ENCODE results near the gene ALDH1A3.
"Not testable (repeated sequence)": the region's sequence is repeated elsewhere in the genome, so short reads cannot be mapped to it uniquely, and the experiment has no call there.

DNA sequence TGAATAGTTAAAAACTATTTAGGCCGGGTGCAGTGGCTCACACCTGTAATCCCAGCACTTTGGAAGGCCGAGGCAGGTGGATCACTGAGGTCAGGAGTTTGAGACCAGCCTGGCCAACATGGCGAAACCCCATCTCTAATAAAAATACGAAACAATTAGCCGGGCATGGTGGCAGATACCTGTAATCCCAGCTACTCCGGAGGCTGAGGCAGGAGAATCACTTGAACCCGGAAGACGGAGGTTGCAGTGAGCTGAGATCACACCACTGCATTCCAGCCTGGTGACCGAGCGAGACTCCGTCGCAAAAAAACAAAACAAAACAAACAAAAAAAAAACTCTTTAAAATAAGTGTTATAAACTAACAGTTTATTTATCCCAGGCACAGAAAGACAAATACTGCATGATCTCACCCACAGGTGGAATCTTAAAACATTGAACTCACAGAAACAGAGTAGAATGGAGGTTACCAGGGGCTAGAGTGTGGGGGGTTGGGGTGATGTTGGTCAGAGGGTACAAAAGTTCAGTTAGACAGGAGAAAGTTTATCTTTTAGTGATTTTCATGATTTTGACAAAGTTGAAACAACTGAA is 28.1 kb upstream of the ALDH1A3 start:
- not testable (repeated sequence) for TF ChIP-seq ZNF549 (tag by site-specific recombination; IDR thresholded peaks at IDR 0.05); BCL11A (tag by site-specific recombination; IDR thresholded peaks at IDR 0.05; ENCODE audit: low read depth); CTCF (tag by site-specific recombination; IDR thresholded peaks at IDR 0.05); INSM2 (tag by site-specific recombination; IDR thresholded peaks at IDR 0.05); ZNF140 (tag by site-specific recombination; IDR thresholded peaks at IDR 0.05); TCF7L2 (IDR thresholded peaks at IDR 0.05; ENCODE audit: borderline replicate concordance, low read depth, low read length); ZBTB20 (tag by site-specific recombination; IDR thresholded peaks at IDR 0.05); ZNF544 (tag by site-specific recombination; IDR thresholded peaks at IDR 0.05); ZNF302 (tag by site-specific recombination; IDR thresholded peaks at IDR 0.05; ENCODE audit: low read depth)
- TF ChIP-seq, protein P1, sequence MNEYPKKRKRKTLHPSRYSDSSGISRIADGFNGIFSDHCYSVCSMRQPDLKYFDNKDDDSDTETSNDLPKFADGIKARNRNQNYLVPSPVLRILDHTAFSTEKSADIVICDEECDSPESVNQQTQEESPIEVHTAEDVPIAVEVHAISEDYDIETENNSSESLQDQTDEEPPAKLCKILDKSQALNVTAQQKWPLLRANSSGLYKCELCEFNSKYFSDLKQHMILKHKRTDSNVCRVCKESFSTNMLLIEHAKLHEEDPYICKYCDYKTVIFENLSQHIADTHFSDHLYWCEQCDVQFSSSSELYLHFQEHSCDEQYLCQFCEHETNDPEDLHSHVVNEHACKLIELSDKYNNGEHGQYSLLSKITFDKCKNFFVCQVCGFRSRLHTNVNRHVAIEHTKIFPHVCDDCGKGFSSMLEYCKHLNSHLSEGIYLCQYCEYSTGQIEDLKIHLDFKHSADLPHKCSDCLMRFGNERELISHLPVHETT (tag by site-specific recombination; IDR thresholded peaks at IDR 0.05): not testable (repeated sequence)
- TF ChIP-seq, protein P2, sequence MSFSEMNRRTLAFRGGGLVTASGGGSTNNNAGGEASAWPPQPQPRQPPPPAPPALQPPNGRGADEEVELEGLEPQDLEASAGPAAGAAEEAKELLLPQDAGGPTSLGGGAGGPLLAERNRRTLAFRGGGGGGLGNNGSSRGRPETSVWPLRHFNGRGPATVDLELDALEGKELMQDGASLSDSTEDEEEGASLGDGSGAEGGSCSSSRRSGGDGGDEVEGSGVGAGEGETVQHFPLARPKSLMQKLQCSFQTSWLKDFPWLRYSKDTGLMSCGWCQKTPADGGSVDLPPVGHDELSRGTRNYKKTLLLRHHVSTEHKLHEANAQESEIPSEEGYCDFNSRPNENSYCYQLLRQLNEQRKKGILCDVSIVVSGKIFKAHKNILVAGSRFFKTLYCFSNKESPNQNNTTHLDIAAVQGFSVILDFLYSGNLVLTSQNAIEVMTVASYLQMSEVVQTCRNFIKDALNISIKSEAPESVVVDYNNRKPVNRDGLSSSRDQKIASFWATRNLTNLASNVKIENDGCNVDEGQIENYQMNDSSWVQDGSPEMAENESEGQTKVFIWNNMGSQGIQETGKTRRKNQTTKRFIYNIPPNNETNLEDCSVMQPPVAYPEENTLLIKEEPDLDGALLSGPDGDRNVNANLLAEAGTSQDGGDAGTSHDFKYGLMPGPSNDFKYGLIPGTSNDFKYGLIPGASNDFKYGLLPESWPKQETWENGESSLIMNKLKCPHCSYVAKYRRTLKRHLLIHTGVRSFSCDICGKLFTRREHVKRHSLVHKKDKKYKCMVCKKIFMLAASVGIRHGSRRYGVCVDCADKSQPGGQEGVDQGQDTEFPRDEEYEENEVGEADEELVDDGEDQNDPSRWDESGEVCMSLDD (tag by site-specific recombination; IDR thresholded peaks at IDR 0.05): not testable (repeated sequence)
